Liver (tissue), 3 donors: ENCODE measurements around the gene FCHSD1.

Experiments used
- GABPA ChIP-seq, 2 donors: IDR thresholded peaks in 1 of 2; conservative IDR thresholded peaks in 1 of 2; 2 replicates each; pipeline ENCODE4 v1.6.1; 2016; ENCODE audit warnings: antibody characterized with exemption in 2 of 2, mild to moderate bottlenecking in 1 of 2, moderate library complexity in 1 of 2
- JUND ChIP-seq, 2 donors: IDR thresholded peaks; 2 replicates each; pipeline ENCODE4 v1.6.1; 2016; ENCODE audit warnings: antibody characterized with exemption in 2 of 2
- TAF1 ChIP-seq: conservative IDR thresholded peaks from 2 replicates; pipeline ENCODE4 v1.6.1; 2016; ENCODE audit warnings: antibody characterized with exemption, mild to moderate bottlenecking
- TF ChIP-seq, protein P1 (sequence below): fragments of 150-350 bp; IDR thresholded peaks from 2 replicates; pipeline ENCODE4 v1.5.1; 2017; ENCODE audit warnings: improper control_type of control experiment, low read depth, low read length; ENCODE audit not compliant: missing input control
- donor health status: healthy.
- donor health status: healthy.

DNA sequence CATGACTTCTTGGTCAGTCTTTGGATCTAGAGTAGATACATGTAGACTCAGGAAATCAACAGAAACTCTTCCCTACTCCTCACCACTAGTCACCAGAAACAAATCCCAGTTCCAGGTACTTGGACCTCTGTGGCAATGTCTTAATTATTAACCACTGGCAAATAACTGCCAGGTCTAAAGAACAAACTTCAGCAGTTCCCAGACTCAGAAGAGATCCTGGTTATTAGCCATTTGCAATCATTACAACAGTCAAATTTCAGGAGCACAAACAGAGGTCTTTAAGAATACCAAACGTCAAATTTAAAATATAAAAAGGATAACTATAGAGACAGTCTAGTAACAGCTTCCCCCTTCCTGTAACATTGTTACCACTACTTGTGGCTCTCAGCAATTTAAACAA, 42.7 kb downstream of the FCHSD1 start:
- TF ChIP-seq, protein P1, sequence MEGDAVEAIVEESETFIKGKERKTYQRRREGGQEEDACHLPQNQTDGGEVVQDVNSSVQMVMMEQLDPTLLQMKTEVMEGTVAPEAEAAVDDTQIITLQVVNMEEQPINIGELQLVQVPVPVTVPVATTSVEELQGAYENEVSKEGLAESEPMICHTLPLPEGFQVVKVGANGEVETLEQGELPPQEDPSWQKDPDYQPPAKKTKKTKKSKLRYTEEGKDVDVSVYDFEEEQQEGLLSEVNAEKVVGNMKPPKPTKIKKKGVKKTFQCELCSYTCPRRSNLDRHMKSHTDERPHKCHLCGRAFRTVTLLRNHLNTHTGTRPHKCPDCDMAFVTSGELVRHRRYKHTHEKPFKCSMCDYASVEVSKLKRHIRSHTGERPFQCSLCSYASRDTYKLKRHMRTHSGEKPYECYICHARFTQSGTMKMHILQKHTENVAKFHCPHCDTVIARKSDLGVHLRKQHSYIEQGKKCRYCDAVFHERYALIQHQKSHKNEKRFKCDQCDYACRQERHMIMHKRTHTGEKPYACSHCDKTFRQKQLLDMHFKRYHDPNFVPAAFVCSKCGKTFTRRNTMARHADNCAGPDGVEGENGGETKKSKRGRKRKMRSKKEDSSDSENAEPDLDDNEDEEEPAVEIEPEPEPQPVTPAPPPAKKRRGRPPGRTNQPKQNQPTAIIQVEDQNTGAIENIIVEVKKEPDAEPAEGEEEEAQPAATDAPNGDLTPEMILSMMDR = no peak
- TF ChIP-seq JUND (IDR thresholded peaks at IDR 0.05) = peak; percentile 84
- no peak for TF ChIP-seq TAF1
- TF ChIP-seq GABPA (IDR thresholded peaks at IDR 0.05 in 1 of 2, conservative IDR thresholded peaks at IDR 0.05 in 1 of 2) = no peak
